Subcutaneous abdominal adipose tissue (tissue), 5 donors: ENCODE data around the gene SH3PXD2B.

Source experiments
- H3K27ac ChIP-seq: one replicate; pipeline ENCODE4 v1.7.0; 2013; ENCODE audit warnings: low read depth, mild to moderate bottlenecking, inconsistent platforms, low read length, moderate library complexity
- H3K27me3 ChIP-seq, 5 donors: one replicate each; pipeline ENCODE4 v1.7.0; 2013; ENCODE audit warnings: low read length in 5 of 5, inconsistent platforms in 1 of 5; ENCODE audit not compliant: control insufficient read depth in 5 of 5, insufficient read depth in 4 of 5
- H3K36me3 ChIP-seq, 5 donors: one replicate each; pipeline ENCODE4 v1.7.0; 2013; ENCODE audit warnings: low read length in 5 of 5; ENCODE audit not compliant: control insufficient read depth in 5 of 5, insufficient read depth in 5 of 5
- H3K4me1 ChIP-seq, 5 donors: one replicate each; pipeline ENCODE4 v1.7.0; 2013; ENCODE audit warnings: low read length in 5 of 5, mild to moderate bottlenecking in 3 of 5, moderate library complexity in 1 of 5; ENCODE audit not compliant: control insufficient read depth in 5 of 5, insufficient read depth in 5 of 5
- H3K4me3 ChIP-seq, 5 donors: one replicate each; pipeline ENCODE4 v1.7.0; 2013; ENCODE audit warnings: low read length in 5 of 5, low read depth in 1 of 5
- H3K9ac ChIP-seq, 5 donors: one replicate each; pipeline ENCODE4 v1.7.0; 2013; ENCODE audit warnings: low read length in 5 of 5, mild to moderate bottlenecking in 4 of 5, moderate library complexity in 3 of 5
- H3K9me3 ChIP-seq, 5 donors: one replicate each; pipeline ENCODE4 v1.7.0; 2013; ENCODE audit warnings: low read length in 5 of 5; ENCODE audit not compliant: control insufficient read depth in 5 of 5
- donor health status: healthy.
- donor health status: healthy.
- donor health status: healthy.
- donor health status: healthy.
- donor health status: healthy.

SH3PXD2B gene

GRCh38 chr5:172395483-172395882, 58.8 kb downstream of the SH3PXD2B start:
- no peak overlapping the region for H3K27ac ChIP-seq
- no peak overlapping the region for H3K9ac ChIP-seq
- no peak overlapping the region for H3K4me3 ChIP-seq
- H3K27me3 ChIP-seq: no peaks in the 10 kb centered on the region
- H3K36me3 ChIP-seq: peaks cover 0 to 7% (median 3%) of the 10 kb centered on the region in 5 donors
- H3K4me1 ChIP-seq: no peaks in the 10 kb centered on the region
- H3K9me3 ChIP-seq: no peaks in the 10 kb centered on the region

DNA sequence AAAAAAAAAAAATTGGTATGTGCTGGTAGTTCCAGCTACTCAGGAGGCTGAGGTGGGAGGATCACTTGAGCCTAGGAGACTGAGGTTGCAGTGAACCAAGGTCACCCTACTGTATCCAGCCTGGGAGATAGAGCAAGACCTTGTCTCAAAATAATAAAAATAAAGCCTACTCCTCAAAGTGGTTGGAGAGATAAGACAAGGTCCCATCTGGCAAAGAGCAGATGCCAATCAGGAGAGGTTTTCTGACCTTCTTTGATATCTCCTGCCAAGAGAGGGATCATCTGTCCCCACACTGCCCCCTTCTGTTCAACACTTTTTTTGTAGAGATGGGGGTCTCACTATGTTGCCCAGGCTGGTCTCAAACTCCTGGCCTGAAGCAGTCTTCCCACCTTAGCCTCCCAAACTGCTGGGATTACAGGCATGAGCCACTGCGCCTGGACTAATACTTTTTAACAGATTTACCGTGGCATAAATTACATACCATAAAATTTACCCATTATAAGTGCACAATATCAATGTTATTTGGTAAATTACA, 64.7 kb downstream of the SH3PXD2B start:
- no peak overlapping the region for H3K4me3 ChIP-seq
- H3K4me1 ChIP-seq: no peaks in the 10 kb centered on the region
- no peak overlapping the region for H3K27ac ChIP-seq
- no peaks in the 10 kb centered on the region for H3K27me3 ChIP-seq
- no peak overlapping the region for H3K9ac ChIP-seq
- H3K36me3 ChIP-seq: peaks cover 0 to 15% (median 5%) of the 10 kb centered on the region in 5 donors
- no peaks in the 10 kb centered on the region for H3K9me3 ChIP-seq

GRCh38 chr5:172388246-172388733, 66.0 kb downstream of the SH3PXD2B start:
- Histone ChIP-seq H3K9ac (no peak overlapping the region), H3K4me3 (no peak overlapping the region), H3K4me1 (no peaks in the 10 kb centered on the region), H3K27me3 (no peaks in the 10 kb centered on the region), H3K27ac (no peak overlapping the region), H3K9me3 (no peaks in the 10 kb centered on the region), H3K36me3 (peaks cover 0 to 15% (median 5%) of the 10 kb centered on the region in 5 donors)

DNA sequence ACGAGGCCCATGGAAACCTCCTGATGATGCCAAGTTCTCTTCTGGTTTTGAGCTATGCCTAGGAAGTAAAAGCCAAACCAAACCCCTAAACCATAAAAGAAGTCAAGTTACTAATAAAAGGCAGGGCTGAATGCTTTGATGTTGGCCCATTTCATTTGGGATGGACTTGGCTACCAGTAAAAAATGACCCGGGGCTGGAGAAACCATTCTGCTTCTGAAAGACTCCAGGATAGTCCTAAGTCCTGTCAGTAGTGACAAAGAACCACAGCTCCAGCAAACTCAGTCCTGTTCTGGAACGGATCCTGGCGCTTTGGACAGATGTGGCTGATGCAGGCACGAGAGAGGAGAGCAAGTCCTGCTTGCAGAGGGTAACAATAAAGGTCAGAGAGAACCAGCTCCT, 68.6 kb downstream of the SH3PXD2B start:
- no peaks in the 10 kb centered on the region for H3K9me3 ChIP-seq
- no peak overlapping the region for H3K9ac ChIP-seq
- peaks cover 0 to 21% (median 9%) of the 10 kb centered on the region in 5 donors for H3K36me3 ChIP-seq
- peaks cover 0 to 4% (median under 1%) of the 10 kb centered on the region in 5 donors for H3K4me1 ChIP-seq
- H3K27ac ChIP-seq: no peak overlapping the region
- H3K27me3 ChIP-seq: no peaks in the 10 kb centered on the region
- H3K4me3 ChIP-seq: no peak overlapping the region

DNA sequence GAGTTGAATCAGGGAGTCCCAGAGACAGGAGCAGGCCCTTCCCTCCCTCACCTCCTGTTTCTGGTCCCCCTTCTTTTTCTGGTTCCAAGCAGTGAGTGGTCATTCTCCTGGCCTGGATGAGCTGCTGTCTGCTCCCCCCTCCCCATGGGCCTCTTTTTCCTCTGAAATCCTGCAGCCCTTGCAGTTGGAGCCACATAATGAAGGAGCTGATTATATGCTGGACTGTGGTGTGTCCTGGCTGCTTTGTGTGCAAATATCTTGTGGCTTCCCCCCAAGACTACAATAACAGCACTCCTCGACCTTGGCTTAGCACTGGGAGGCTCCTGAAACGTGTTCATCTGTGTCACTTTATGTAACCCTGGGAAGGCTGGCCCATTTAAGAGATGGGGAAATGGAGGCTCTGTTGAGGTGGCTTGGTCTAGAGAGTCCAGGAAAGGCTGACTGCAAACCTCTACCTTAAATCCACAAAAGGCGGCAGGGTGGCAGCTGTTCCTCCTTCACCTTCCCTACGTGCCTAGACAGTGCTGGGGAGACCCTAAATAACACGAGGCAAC, 69.2 kb downstream of the SH3PXD2B start:
- H3K27me3 ChIP-seq: no peaks in the 10 kb centered on the region
- H3K4me1 ChIP-seq: peaks cover 0 to 5% (median 2%) of the 10 kb centered on the region in 5 donors
- peaks cover 0 to 18% (median 13%) of the 10 kb centered on the region in 5 donors for H3K36me3 ChIP-seq
- no peak overlapping the region for H3K4me3 ChIP-seq
- H3K27ac ChIP-seq: no peak overlapping the region
- no peaks in the 10 kb centered on the region for H3K9me3 ChIP-seq
- H3K9ac ChIP-seq: no peak overlapping the region

DNA sequence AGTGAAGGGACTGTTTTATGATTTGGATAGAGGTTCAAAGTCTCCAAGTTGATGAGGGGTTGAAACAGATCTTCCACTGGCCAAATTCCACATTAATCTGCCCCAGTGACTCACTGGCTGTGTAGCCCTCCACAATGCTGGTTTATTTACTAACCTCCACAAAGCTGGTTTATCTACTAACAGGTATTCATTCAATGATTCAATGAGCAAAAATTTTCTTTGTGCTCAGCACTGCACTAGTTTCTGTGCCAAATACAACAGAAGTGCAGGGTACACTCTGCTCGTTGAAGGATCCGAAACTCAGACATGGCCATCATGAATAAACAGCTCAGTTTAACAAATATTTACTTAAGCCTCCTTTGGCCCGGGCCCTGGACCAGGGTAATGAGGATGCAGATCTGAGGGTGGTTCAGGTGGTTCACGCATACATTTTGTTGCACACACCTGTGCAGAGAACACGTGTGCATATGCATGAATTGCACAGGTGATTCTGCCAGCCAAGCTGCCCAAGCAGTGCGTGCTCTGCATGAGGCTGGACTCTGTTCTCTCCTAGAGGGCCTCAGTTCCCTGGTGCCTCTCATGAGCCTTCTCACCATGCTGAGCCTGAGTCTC, 71.0 kb downstream of the SH3PXD2B start:
- H3K27me3 ChIP-seq: no peaks in the 10 kb centered on the region
- H3K9me3 ChIP-seq: no peaks in the 10 kb centered on the region
- H3K9ac ChIP-seq: no peak overlapping the region
- no peak overlapping the region for H3K27ac ChIP-seq
- peaks cover 0 to 18% (median 13%) of the 10 kb centered on the region in 5 donors for H3K36me3 ChIP-seq
- peaks cover 0 to 5% (median 2%) of the 10 kb centered on the region in 5 donors for H3K4me1 ChIP-seq
- H3K4me3 ChIP-seq: no peak overlapping the region

DNA sequence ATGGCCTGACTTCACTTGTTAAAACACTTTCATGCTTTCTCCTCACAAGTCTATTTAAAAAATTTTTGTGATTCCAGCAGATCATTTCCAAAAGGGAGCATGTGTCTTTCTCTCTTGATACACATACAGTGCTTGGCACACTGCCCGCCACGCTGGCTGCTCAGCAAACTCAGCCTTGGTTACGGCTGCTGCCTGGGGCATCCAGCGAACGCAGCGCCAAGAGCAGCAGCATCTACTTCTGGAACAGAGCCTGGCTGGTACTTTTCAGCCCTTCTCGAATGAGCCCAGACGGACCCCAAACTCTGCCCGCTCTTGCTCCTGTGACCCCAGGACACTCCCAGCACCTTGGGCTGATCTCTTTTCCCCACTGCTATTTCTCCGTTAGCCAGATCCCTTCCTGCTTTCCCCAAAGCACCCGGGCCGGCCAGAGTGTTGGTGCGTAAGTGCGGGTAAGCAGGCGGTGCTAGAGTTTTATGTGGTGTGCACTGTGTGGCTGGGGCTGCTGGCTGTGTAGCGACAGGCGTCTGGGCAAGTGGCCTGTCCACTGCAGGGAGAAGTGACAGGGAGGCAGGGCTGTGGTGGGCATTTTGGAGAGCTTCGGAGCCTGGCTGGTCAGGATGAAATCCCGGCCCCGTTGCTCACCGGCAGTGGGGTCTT, 73.2 kb downstream of the SH3PXD2B start:
- H3K4me3 ChIP-seq: no peak overlapping the region
- H3K9ac ChIP-seq: no peak overlapping the region
- H3K36me3 ChIP-seq: peaks cover 0 to 33% (median 21%) of the 10 kb centered on the region in 5 donors
- no peak overlapping the region for H3K27ac ChIP-seq
- H3K4me1 ChIP-seq: peaks cover 0 to 5% (median 2%) of the 10 kb centered on the region in 5 donors
- H3K9me3 ChIP-seq: no peaks in the 10 kb centered on the region
- H3K27me3 ChIP-seq: no peaks in the 10 kb centered on the region

DNA sequence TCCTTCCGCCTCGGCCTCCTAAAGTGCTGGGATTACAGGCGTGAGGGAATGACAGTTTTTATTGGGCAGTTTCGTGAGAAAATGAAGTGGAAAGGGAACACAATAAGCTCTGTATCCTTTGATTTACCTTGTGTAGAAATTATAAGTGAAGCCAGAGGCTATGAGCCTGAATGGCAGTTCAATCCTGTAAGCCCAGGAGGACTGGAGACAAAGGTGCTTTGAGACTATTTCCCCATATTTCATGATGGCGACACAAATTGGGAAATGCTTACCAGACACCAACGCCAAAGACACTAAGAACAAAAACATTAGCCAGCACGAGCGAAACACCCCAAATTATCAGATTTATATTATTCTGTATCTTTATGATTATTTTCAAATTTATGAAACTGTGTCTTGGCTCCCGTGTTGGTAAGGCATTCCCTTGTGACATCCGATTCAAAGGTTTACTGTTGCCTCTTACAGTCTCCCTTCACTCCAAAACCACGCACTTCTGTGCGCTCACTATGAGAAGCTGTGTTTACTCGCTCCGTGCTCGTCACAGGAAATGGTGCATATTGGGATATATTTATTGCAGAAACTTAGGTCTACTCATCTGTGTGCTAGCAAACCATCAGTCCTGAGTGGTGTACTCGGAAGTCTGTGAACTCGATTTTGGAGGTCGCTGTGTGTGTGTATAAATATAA, 73.9 kb downstream of the SH3PXD2B start:
- Histone ChIP-seq H3K27ac (no peak overlapping the region), H3K36me3 (peaks cover 0 to 33% (median 21%) of the 10 kb centered on the region in 5 donors), H3K27me3 (no peaks in the 10 kb centered on the region), H3K9me3 (no peaks in the 10 kb centered on the region), H3K9ac (no peak overlapping the region), H3K4me1 (peaks cover 0 to 5% (median 2%) of the 10 kb centered on the region in 5 donors), H3K4me3 (no peak overlapping the region)

- H3K9ac ChIP-seq: no peak overlapping the region
- peaks cover 0 to 28% (median 18%) of the 10 kb centered on the region in 5 donors for H3K36me3 ChIP-seq
- peaks cover 0 to 5% (median 2%) of the 10 kb centered on the region in 5 donors for H3K4me1 ChIP-seq
- no peak overlapping the region for H3K27ac ChIP-seq
- H3K4me3 ChIP-seq: no peak overlapping the region
- H3K27me3 ChIP-seq: no peaks in the 10 kb centered on the region
- no peaks in the 10 kb centered on the region for H3K9me3 ChIP-seq
Observed at GRCh38 chr5:172379481-172379880, 74.8 kb downstream of the SH3PXD2B start.
